GM10248 (cell line): ENCODE data around the gene ST8SIA6.

Source experiments
- CTCF ChIA-PET: fragments of 300-600 bp; sonication (Branson Sonifier 250); formaldehyde crosslinking; extraction: SDS; loops from one replicate; lab custom pipeline; 2021; ENCODE audit warnings: antibody characterized with exemption; lab: Yijun Ruan, JAX
- POLR2A ChIA-PET: fragments of 350-650 bp; sonication (Branson Sonifier 250); formaldehyde crosslinking; extraction: SDS; loops from one replicate; lab custom pipeline; 2020; ENCODE audit warnings: antibody characterized with exemption; lab: Yijun Ruan, JAX
- DNase-seq: peaks from one replicate; pipeline ENCODE4 v3.0.0; 2012; ENCODE audit errors: extremely low spot score
- CTCF ChIP-seq: IDR thresholded peaks from 2 replicates; pipeline ENCODE4 v1.5.1; 2012; ENCODE audit warnings: mild to moderate bottlenecking, low read depth; ENCODE audit errors: extremely low read depth, missing control alignments, control extremely low read depth

Gene ST8SIA6

GRCh38 chr10:17353568-17354300 lies 100.7 kb downstream of the ST8SIA6 start:
- ChIA-PET POLR2A (no interaction called here), CTCF (interaction anchor here (0.9 to 3.9 kb wide), 4 partner anchors 10 to 22 kb away, joined by 3 to 14 read pairs (median 4); no protein-coding TSS in a partner anchor)
- DNase-seq = no peak
- TF ChIP-seq CTCF = no peak

- DNase-seq = no peak
- POLR2A ChIA-PET = interaction anchor here (0.6 kb wide), 1 partner anchor 229 kb away, joined by 6 read pairs; no protein-coding TSS in a partner anchor
- no peak for TF ChIP-seq CTCF
- CTCF ChIA-PET = interaction anchor here (1.4 to 3.9 kb wide), 2 partner anchors 12 to 23 kb away, joined by 3 to 14 read pairs; no protein-coding TSS in a partner anchor
Observed at GRCh38 chr10:17352583-17352982, 101.8 kb downstream of the ST8SIA6 start.

GRCh38 chr10:17351506-17351905 lies 102.9 kb downstream of the ST8SIA6 start:
- POLR2A ChIA-PET = no interaction called here
- no peak for DNase-seq
- CTCF ChIA-PET = interaction anchor here (1.4 to 3.9 kb wide), 2 partner anchors 13 to 24 kb away, joined by 3 to 14 read pairs; no protein-coding TSS in a partner anchor
- no peak for TF ChIP-seq CTCF

- CTCF ChIA-PET = interaction anchor here (1.4 kb wide), 1 partner anchor 13 kb away, joined by 3 read pairs; no protein-coding TSS in a partner anchor
- no peak for DNase-seq
- POLR2A ChIA-PET = no interaction called here
- no peak for TF ChIP-seq CTCF
Observed at GRCh38 chr10:17349717-17350116, 104.7 kb downstream of the ST8SIA6 start.

GRCh38 chr10:17348501-17349349 lies 105.7 kb downstream of the ST8SIA6 start:
- DNase-seq = no peak
- ChIA-PET CTCF (interaction anchor here (1.4 kb wide), 1 partner anchor 14 kb away, joined by 3 read pairs; no protein-coding TSS in a partner anchor), POLR2A (no interaction called here)
- TF ChIP-seq CTCF = no peak

GRCh38 chr10:17348011-17348500 lies 106.3 kb downstream of the ST8SIA6 start:
- ChIA-PET POLR2A (no interaction called here), CTCF (no interaction called here)
- no peak for DNase-seq
- TF ChIP-seq CTCF = no peak
